ENCODE results near the gene M1AP.

- TF ChIP-seq, protein P1, sequence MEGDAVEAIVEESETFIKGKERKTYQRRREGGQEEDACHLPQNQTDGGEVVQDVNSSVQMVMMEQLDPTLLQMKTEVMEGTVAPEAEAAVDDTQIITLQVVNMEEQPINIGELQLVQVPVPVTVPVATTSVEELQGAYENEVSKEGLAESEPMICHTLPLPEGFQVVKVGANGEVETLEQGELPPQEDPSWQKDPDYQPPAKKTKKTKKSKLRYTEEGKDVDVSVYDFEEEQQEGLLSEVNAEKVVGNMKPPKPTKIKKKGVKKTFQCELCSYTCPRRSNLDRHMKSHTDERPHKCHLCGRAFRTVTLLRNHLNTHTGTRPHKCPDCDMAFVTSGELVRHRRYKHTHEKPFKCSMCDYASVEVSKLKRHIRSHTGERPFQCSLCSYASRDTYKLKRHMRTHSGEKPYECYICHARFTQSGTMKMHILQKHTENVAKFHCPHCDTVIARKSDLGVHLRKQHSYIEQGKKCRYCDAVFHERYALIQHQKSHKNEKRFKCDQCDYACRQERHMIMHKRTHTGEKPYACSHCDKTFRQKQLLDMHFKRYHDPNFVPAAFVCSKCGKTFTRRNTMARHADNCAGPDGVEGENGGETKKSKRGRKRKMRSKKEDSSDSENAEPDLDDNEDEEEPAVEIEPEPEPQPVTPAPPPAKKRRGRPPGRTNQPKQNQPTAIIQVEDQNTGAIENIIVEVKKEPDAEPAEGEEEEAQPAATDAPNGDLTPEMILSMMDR (IDR thresholded peaks at IDR 0.05) = no peak
- TF ChIP-seq RFX5 (IDR thresholded peaks at IDR 0.05; ENCODE audit: low read length) = no peak
- TF ChIP-seq, protein P2, sequence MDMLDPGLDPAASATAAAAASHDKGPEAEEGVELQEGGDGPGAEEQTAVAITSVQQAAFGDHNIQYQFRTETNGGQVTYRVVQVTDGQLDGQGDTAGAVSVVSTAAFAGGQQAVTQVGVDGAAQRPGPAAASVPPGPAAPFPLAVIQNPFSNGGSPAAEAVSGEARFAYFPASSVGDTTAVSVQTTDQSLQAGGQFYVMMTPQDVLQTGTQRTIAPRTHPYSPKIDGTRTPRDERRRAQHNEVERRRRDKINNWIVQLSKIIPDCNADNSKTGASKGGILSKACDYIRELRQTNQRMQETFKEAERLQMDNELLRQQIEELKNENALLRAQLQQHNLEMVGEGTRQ (IDR thresholded peaks at IDR 0.05; ENCODE audit: borderline replicate concordance, low read depth, low read length) = no peak
- TF ChIP-seq, protein P3, sequence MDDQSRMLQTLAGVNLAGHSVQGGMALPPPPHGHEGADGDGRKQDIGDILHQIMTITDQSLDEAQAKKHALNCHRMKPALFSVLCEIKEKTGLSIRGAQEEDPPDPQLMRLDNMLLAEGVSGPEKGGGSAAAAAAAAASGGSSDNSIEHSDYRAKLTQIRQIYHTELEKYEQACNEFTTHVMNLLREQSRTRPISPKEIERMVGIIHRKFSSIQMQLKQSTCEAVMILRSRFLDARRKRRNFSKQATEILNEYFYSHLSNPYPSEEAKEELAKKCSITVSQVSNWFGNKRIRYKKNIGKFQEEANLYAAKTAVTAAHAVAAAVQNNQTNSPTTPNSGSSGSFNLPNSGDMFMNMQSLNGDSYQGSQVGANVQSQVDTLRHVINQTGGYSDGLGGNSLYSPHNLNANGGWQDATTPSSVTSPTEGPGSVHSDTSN (IDR thresholded peaks at IDR 0.05) = no peak
- no peak for TF ChIP-seq YY1 (IDR thresholded peaks at IDR 0.05; ENCODE audit: low read depth)
- TF ChIP-seq RCOR1 (IDR thresholded peaks at IDR 0.05; ENCODE audit: low read length) = no peak
- no peak for TF ChIP-seq FOXM1 (IDR thresholded peaks at IDR 0.05; ENCODE audit: low read depth)
- TF ChIP-seq TEAD4 (IDR thresholded peaks at IDR 0.05; ENCODE audit: borderline replicate concordance, insufficient read depth) = no peak
- TF ChIP-seq TAF1 (IDR thresholded peaks at IDR 0.05; ENCODE audit: borderline replicate concordance, low read depth, low read length) = no peak
- no peak for TF ChIP-seq POLR2AphosphoS5 (IDR thresholded peaks at IDR 0.05; ENCODE audit: low read depth, low read length)
- TF ChIP-seq GABPA (IDR thresholded peaks at IDR 0.05; ENCODE audit: low read depth) = no peak
- TF ChIP-seq EP300 (IDR thresholded peaks at IDR 0.05; ENCODE audit: borderline replicate concordance in 1 of 2, low read depth in 1 of 2, low read length in 1 of 2) = no peak
Measured at GRCh38 chr2:74628538-74629105, 19.5 kb downstream of the M1AP start.

All from SK-N-SH (cell line).